Prostate gland (tissue), 2 donors: ENCODE measurements around the gene NFIC. TPM values are rescaled to one million over a fixed set of nuclear protein-coding genes. Genes with fewer than 3 reads are reported as not detected.
"Not testable (repeated sequence)": the region's sequence is repeated elsewhere in the genome, so short reads cannot be mapped to it uniquely, and the experiment has no call there.

Experiments
- DNase-seq: peaks from one replicate; pipeline ENCODE4 v3.0.0-alpha.2; 2019; ENCODE audit warnings: low spot score
- H3K27ac ChIP-seq, 2 donors: fragments of 200-600 bp; sonication (generic); 2 replicates each; pipeline ENCODE4 v1.5.1; 2017 to 2019
- H3K27me3 ChIP-seq: fragments of 200-600 bp; sonication (generic); replicated peaks from 2 replicates; pipeline ENCODE4 v1.5.1; 2019; ENCODE audit not compliant: insufficient read depth
- H3K36me3 ChIP-seq, 2 donors: fragments of 200-600 bp; sonication (generic); 1 replicate in 1 of 2; 2 replicates in 1 of 2; pipeline versions ENCODE4 v1.5.1 to v1.8.1; 2017 to 2019
- H3K4me1 ChIP-seq: fragments of 200-600 bp; sonication (generic); replicated peaks from 2 replicates; pipeline ENCODE4 v1.5.1; 2019
- H3K4me3 ChIP-seq, 2 donors: fragments of 200-600 bp; sonication (generic); 2 replicates each; pipeline ENCODE4 v1.5.1; 2017 to 2019
- H3K9me3 ChIP-seq: fragments of 200-600 bp; sonication (generic); 2 replicates; pipeline ENCODE4 v1.5.1; 2017
- POLR2A ChIP-seq: fragments of 450-650 bp; IDR thresholded peaks from one replicate; pipeline ENCODE4 v1.6.1; 2016; ENCODE audit warnings: antibody characterized with exemption, mild to moderate bottlenecking
- POLR2AphosphoS5 ChIP-seq: sonication (generic); formaldehyde crosslinking; IDR thresholded peaks from one replicate; pipeline ENCODE4 v1.6.1; 2017; ENCODE audit warnings: antibody characterized with exemption
- WGBS: methylation state at CpG from one replicate; pipeline ENCODE4 v1.1.5; 2018; 5-methylcytosine and 5-hydroxymethylcytosine counted together
- intact Hi-C: fragments of 100-400 bp; cut with DNase I; formaldehyde crosslinking; loops from one replicate; pipeline ENCODE4 v1.14.2; 2022
- total RNA-seq, 2 donors: library from RNA; depleted of rRNA; stranded (reverse); fragments of >200 nt; gene quantifications; one replicate each; pipeline ENCODE4 v1.1.0, GENCODE V29; 2016
- TF ChIP-seq, protein P1 (sequence below), 4 experiments: fragments of 200-600 bp in 2 of 4; fragments of 450-650 bp in 2 of 4; sonication (generic) in 2 of 4; IDR thresholded peaks; 1 replicate in 3 of 4; 2 replicates in 1 of 4; pipeline ENCODE4 v1.5.1; 2016 to 2019; ENCODE audit warnings: antibody characterized with exemption in 4 of 4, mild to moderate bottlenecking in 2 of 4, moderate library complexity in 2 of 4

Gene NFIC
- total RNA-seq, 2 donors from 2014 or later = 160 to 168 TPM

DNA sequence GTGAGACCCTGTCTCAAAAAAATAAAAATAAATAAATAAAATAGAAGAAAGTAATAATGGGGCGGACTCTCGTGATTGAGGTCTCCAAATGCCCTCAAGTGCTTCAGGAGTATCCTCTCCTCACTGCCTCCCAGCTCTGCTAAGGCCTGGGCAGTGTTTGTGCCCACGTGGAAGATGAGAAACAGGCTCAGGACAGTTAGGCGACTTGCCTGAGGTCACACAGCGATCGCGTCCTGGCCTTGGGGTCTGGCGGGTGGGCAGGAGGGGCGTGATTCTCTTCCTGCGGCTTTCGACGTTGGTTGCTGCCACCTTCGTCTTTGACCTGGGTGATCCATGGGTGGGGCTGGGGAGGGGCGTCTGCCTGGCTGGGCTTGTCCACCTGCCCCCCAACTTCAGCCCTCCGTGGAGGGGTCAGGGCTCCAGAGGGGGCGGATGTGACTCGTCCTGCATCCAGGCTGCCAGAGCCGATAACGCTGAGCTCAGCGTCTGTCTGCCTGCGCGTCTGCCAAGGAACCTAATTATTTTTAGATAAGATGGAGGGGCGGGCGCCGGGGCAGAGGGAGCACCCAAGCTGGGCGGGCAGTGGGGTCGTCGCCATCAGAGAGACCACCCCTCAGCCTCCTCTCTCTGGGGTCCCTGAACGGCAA lies 56.9 kb downstream of the NFIC start:
- no peaks in the 10 kb centered on the region for H3K27me3 ChIP-seq
- WGBS = 60% methylated on average over 29 of the region's 29 CpGs
- no peaks in the 10 kb centered on the region for H3K36me3 ChIP-seq
- no peaks in the 10 kb centered on the region for H3K9me3 ChIP-seq
- TF ChIP-seq POLR2AphosphoS5 = no peak
- TF ChIP-seq POLR2A = no peak
- TF ChIP-seq, protein P1, sequence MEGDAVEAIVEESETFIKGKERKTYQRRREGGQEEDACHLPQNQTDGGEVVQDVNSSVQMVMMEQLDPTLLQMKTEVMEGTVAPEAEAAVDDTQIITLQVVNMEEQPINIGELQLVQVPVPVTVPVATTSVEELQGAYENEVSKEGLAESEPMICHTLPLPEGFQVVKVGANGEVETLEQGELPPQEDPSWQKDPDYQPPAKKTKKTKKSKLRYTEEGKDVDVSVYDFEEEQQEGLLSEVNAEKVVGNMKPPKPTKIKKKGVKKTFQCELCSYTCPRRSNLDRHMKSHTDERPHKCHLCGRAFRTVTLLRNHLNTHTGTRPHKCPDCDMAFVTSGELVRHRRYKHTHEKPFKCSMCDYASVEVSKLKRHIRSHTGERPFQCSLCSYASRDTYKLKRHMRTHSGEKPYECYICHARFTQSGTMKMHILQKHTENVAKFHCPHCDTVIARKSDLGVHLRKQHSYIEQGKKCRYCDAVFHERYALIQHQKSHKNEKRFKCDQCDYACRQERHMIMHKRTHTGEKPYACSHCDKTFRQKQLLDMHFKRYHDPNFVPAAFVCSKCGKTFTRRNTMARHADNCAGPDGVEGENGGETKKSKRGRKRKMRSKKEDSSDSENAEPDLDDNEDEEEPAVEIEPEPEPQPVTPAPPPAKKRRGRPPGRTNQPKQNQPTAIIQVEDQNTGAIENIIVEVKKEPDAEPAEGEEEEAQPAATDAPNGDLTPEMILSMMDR (IDR thresholded peaks at IDR 0.05) = no peak
- DNase-seq = no peak
- H3K4me1 ChIP-seq = peaks cover 5% of the 10 kb centered on the region
- intact Hi-C loops = no loop called here
- no peak overlapping the region for H3K4me3 ChIP-seq
- peak overlapping the region in 1 of 2 donors; percentile 55 for H3K27ac ChIP-seq

DNA sequence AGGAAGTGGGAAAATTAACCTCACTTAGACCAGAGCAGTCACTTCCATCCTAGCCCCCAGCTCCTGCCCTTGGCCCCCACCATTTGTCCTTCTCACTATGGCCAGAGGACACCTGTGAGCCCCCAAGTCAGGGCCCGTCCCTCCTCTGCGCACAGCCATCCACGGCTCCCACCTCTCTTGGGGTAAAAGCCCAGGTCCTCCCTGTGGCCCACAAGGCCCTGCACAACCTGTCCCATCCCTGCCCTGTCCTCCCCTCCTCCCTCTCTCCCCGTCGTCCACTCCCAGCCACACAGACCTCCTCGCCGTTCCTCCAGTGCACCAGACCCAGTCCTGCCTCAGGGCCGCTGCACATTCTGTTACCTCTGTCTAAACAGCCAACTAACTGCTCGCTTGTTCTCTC lies 60.0 kb downstream of the NFIC start:
- peak overlapping the region in 1 of 2 donors; percentile 44 for H3K27ac ChIP-seq

DNA sequence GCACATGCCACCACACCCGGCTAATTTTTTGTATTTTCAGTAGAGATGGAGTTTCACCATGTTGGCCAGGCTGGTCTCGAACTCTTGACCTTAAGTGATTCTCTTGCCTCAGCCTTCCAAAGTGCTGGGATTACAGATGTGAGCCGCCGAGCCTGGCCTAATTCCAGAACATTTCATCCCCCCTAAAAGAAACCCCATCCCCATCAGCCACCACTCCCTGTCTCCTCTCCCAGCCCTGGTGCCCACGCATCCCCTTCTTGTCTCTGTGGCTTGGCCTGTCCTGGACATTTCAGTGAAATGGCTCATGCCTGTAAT lies 63.9 kb downstream of the NFIC start:
- H3K9me3 ChIP-seq, H3K27me3 ChIP-seq, H3K36me3 ChIP-seq, DNase-seq, H3K4me3 ChIP-seq, H3K4me1 ChIP-seq: not testable (repeated sequence)
- peak overlapping the region; percentile 88 to 90 for H3K27ac ChIP-seq
- 51% methylated on average over 5 of the region's 5 CpGs for WGBS
- intact Hi-C loops = loop anchor here (5.0 kb wide), 1 partner anchor 37 kb away; no protein-coding TSS in a partner anchor

More for the DNA sequence above, 60.0 kb downstream of the NFIC start:
- TF ChIP-seq, protein P1 (IDR thresholded peaks at IDR 0.05) = no peak
- TF ChIP-seq POLR2A (no peak), POLR2AphosphoS5 (no peak)
- H3K4me1 ChIP-seq = peaks cover 13% of the 10 kb centered on the region
- no peaks in the 10 kb centered on the region for H3K36me3 ChIP-seq
- H3K27me3 ChIP-seq = no peaks in the 10 kb centered on the region
- no peak overlapping the region for H3K4me3 ChIP-seq
- DNase-seq = no peak
- no peaks in the 10 kb centered on the region for H3K9me3 ChIP-seq
- intact Hi-C loops = no loop called here
- 91% methylated on average over 9 of the region's 9 CpGs for WGBS

DNA sequence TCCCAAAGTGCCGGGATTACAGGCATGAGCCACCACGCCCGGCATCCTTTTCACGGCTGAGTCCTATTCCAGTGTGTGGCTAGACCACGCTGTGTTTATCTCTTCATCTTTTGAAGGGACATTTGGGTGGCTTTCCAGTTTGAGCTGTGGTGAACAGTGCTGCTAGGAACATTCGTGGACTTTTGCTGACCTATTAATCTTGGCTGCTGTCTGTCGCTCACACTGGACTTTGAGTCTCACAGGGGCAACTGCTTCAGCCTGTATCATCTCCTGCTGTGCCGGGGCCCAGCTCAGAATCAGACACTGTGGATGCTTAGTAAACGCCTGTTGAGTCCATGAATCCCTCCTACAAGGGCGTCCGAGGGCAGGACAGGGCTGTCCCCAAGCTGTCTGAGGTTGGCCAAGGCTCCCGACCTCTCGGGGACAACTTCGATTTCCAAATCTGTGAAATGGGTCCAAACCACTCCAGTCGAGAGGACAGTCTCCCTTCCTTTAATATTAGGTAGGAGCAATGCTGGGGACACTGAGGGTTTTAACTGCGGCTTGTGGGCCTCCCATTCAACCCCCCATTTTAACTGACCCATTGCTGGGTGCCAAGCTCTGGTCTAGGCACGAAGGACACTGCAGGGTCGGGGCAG lies 65.5 kb downstream of the NFIC start:
- H3K9me3 ChIP-seq = no peaks in the 10 kb centered on the region
- H3K27ac ChIP-seq = peak overlapping the region; percentile 56 to 90
- intact Hi-C loops = loop anchor here (5.0 kb wide), 1 partner anchor 35 kb away; no protein-coding TSS in a partner anchor
- H3K27me3 ChIP-seq = no peaks in the 10 kb centered on the region
- DNase-seq = no peak
- H3K36me3 ChIP-seq = no peaks in the 10 kb centered on the region
- WGBS = 88% methylated on average over 18 of the region's 18 CpGs
- H3K4me1 ChIP-seq = peaks cover 14% of the 10 kb centered on the region
- no peak for TF ChIP-seq POLR2A
- TF ChIP-seq, protein P1 (IDR thresholded peaks at IDR 0.05) = no peak
- TF ChIP-seq POLR2AphosphoS5 = no peak
- no peak overlapping the region for H3K4me3 ChIP-seq

DNA sequence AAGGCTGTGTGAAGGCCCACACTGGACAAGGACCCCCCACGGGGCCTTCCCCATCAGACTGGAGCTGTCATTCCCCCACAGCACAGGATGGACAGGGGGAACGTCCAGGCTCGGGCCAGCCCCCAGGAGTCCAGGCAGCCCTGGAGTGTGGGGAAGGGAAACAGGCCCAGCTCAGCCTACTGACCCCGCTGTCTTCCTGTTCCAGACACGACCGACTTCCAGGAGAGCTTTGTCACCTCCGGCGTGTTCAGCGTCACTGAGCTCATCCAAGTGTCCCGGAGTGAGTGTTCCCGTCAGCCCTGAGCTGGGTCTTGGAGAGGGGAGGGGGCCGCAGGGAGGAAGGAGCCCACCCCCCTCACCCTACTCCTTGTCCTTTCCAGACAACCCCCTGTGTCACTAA lies 66.9 kb downstream of the NFIC start:
- Histone ChIP-seq H3K27ac (peak overlapping the region; percentile 85 to 90), H3K36me3 (no peaks in the 10 kb centered on the region), H3K27me3 (no peaks in the 10 kb centered on the region), H3K4me3 (no peak overlapping the region), H3K9me3 (no peaks in the 10 kb centered on the region), H3K4me1 (peaks cover 14% of the 10 kb centered on the region)
- TF ChIP-seq POLR2AphosphoS5 = no peak
- TF ChIP-seq POLR2A = no peak
- TF ChIP-seq, protein P1 (IDR thresholded peaks at IDR 0.05) = no peak
- intact Hi-C loops = loop anchor here (5.0 kb wide), 1 partner anchor 34 kb away; no protein-coding TSS in a partner anchor
- WGBS = 86% methylated on average over 10 of the region's 12 CpGs
- DNase-seq = no peak
